ENCODE results near the gene NLGN4Y.

GRCh38 chrY:14860448-14860847 lies 336.1 kb downstream of the NLGN4Y start:
- TF ChIP-seq CTCF (IDR thresholded peaks at IDR 0.05) (no peak), POLR2A (IDR thresholded peaks at IDR 0.05) (no peak)
